HG03039 (cell line): ENCODE data around the gene NR2C2.
A peak's percentile ranks its signal among the peaks of the same experiment; 100 is the strongest.

Experiments
- ATAC-seq: cut with Tn5 transposase; IDR thresholded peaks from one replicate; pipeline ENCODE4 v1.9.1; 2021; ENCODE audit warnings: mild to moderate bottlenecking, moderate library complexity; ENCODE audit not compliant: unreplicated experiment

NR2C2 gene

DNA sequence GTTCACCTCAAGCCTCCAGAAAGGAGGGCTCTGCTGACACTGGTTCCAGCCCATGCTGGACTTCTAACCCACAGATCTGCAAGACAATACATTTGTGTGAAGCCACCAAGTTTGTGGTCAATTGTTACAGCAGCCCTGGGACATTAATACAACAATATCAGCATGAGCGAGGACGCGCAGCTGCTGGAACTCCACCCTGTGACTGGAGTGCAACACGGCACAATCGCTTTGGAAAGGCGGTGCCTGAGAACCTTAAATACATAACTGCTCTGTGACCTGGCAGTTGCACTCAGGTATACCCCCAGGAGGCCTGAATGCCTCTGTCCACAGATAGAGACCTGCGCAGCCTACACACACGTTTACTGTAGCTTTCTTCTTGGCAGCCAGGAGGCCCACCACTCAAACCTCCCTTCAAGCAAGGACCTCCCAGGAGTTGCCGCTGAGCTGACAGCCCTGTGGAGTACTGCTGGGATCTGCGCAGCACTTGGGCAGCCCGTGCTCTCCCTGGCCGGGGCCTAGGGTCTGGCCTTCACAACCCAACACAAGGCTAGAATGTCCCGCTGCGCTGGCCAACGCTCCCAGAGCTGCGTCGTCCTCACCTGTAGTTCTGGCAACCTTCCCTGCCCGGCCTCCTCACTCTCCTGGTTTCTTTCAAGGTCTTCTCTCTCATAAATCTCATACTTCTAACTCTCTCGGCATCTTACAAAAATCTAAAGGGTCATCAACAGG is 109.5 kb downstream of the NR2C2 start:
- ATAC-seq: no peak

GRCh38 chr3:15060029-15060428 is 112.6 kb downstream of the NR2C2 start:
- no peak for ATAC-seq

DNA sequence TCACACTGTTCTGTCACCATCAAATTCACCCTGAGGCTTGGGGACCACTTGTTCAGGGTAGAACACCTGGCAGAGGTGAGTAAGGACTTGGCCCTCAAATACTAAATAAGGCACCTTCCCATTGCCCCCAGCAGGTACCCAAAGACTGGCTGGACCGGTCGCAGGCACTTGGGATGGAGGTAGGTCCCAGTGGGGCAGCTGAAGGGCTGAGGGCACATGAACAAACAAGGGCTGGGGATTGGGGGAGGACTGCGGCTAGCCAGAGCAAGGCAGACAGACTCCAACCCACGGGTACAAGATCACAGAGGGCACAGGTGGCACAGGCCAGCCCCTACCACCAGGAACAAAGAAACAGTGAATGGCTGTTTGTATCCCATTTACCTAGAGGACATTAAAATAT is 115.9 kb downstream of the NR2C2 start:
- no peak for ATAC-seq

GRCh38 chr3:15063656-15064286 is 116.4 kb downstream of the NR2C2 start:
- ATAC-seq: no peak

- peak; percentile 19 for ATAC-seq
These were observed 117.0 kb downstream of the NR2C2 start for GRCh38 chr3:15064299-15064834.

DNA sequence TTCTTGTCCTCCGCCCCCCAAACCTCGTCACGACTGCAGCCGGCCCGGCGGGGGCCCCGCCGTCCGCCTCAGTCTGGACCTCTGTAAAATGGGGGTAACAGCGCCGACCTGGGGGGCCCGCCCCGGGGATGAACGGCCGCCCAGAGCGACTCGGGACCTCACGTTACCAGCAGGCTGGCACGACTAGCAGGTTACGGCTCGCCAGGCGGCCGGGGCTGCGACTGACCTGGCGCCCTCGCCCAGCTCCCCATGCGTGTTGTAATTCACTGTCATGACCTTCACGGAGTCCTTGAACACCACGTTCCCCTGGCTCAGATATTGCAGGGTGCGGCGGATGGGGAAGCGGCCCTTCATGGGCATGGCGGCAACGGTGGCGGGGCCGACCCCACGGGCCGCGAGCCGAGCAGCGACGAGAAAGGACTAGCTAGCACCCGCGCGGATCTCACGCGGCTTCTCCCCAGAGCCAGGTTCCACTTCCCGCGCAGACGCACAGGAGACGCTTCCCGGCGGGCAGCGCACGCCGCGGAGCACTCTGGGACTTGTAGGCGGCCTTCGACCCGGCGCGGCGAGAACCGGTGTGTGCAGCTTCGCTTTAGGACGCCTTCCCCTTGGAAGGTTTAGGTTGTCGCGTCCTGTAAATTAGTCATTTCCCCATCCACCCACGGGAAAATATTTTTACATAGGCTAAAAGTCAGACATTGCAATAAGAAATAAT is 117.6 kb downstream of the NR2C2 start, which contains the start of gene MRPS25:
Gene MRPS25 (minus strand): TSS at position 481 of the 715 bp plus-strand sequence. CDS start 121 bp downstream, at position 360.
- ATAC-seq: peak; percentile 93

DNA sequence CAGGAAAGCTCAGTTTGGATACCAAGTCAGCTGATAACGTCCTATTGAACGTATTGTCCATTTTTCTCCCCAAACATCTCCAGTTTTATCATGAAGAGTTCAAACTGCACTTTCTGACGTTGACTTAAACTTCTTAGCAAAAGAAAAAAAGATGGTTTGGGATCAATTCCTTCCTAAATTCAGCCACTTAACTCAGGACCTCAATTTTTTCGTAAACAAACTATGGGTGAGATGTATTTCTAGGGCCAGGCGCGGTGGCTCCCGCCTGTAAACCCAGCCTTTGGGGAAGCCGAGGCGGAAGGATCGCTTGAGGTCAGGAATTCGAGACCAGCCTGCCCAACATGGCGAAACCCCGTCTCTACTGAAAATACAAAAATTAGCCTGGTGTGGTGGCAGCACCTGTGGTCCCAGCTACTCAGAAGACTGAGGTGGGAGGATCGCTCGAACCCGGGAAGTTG is 118.2 kb downstream of the NR2C2 start:
- ATAC-seq: no peak

DNA sequence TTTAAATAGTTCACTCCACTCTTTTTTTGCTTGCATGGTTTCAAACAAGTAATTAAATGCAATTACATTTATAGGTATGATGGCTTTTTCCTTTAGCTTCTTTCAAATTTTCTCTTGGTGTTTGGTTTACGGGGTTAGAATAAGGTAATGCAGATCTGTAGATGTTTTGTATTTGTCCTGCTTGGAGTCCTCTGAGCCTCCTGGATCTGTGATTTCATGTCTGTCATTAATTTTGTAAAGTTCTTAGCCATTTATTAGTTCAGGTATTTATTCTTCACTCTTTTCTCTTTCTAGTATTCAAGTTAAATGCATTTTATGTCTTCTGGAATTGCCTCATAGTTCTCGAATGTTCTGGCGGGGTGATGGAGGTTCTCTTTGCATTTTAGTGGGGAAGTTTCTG is 119.1 kb downstream of the NR2C2 start:
- no peak for ATAC-seq

DNA sequence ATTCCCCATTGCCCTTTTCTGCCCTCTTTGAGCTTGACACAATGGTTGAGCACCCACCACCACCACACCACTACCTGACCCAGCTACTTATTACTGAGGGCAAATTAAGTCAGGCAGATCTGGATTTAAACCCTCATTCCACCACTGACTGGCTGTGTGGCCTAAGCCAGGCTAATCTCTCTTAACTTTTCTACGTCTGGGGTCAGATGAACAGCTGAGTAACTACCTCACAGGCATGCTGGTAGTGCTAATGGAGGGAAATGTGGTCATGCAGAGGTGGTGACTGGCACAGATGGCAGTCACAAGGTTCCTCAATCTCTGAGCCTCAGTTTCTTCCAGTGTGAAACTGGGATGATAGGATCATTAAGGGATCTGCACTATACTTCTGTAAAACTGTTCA is 122.1 kb downstream of the NR2C2 start:
- no peak for ATAC-seq

GRCh38 chr3:15071699-15072098 is 124.3 kb downstream of the NR2C2 start:
- no peak for ATAC-seq

- ATAC-seq: no peak
These were observed 127.1 kb downstream of the NR2C2 start for GRCh38 chr3:15074500-15074899.

- no peak for ATAC-seq
These were observed 131.7 kb downstream of the NR2C2 start for GRCh38 chr3:15079091-15079490.

DNA sequence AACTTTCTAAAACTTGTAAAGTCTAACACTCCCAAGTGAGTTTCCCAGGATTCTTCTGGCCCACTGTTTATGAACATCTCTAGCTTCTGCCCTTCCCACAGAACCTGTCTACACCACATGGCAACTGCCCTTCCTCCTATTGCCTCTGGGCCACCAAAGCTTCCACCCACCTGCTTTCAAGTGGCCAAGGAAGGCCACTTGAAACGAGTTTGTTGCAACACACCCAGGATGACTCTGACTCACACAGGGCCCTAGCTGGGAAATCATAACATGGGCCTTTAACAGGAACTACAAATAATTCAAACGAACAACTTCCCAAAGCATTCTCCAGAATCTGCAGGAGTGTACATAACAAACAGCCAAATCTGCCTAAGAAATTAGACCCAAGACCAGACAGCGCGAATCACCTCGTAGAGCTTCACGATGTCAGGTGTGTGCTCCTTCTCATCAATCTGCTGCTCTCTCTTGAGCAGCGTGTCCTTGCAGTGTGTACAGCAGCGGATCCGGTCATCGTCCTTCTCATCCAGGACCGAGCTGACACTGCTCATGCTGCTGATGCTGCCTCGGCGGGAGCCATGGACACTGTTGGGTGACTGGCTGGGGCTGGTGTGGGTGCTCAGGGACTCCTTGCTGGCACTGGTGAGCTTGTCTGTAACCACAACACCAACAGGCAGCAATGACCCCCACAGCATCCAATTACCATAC is 134.7 kb downstream of the NR2C2 start:
- no peak for ATAC-seq

GRCh38 chr3:15083252-15083651 is 135.9 kb downstream of the NR2C2 start:
- ATAC-seq: no peak

GRCh38 chr3:15086263-15086662 is 138.9 kb downstream of the NR2C2 start:
- no peak for ATAC-seq

DNA sequence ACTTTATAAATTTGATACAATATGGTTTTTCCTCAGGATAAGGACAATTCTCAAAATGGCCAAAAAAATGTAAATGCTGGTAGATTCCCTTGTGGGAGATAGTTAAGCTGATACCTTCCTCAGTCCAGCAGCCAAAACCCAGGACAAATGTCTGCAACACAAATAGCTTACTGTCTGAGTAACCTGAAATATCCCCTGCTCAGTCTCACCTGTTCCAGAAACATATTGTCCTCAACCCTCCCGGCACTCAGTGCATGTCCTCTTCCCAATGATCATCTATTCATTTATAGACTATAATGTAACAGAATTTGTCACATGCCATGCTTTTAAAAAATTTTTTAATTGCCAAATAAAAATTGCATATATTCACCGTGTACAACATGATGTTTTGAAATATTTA is 139.3 kb downstream of the NR2C2 start:
- no peak for ATAC-seq

DNA sequence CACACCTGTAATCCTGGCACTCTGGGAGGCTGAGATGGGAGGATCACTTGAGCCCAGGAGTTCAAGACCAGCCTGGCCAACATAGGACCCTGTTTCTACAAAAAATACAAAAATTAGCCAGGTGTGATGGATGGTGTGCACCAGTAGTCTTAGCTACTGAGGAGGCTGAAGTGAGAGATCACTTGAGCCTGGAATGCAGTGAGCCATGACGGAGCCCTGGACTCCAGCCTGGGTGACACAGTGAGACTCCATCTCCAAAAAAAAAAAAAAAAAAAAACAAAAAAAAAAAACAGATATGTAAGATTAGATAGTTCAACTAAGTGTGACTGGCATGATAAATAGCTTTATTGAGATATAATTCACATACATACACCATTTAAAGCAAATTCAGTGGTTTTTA is 141.8 kb downstream of the NR2C2 start:
- no peak for ATAC-seq

- no peak for ATAC-seq
These were observed 144.2 kb downstream of the NR2C2 start for GRCh38 chr3:15091575-15091974.

- ATAC-seq: no peak
These were observed 145.3 kb downstream of the NR2C2 start for GRCh38 chr3:15092686-15093085.

- ATAC-seq: no peak
These were observed 146.9 kb downstream of the NR2C2 start for GRCh38 chr3:15094187-15094875.
